GM12891 (cell line): ENCODE data around the gene SCNN1A.

ENCODE experiments used
- DNase-seq: peaks from one replicate; pipeline ENCODE4 v3.0.0; 2011; ENCODE audit warnings: low spot score; ENCODE audit not compliant: insufficient read length
- FAIRE-seq: peaks from 2 replicates; lab custom pipeline; 2011; peaks lifted over from hg19 to GRCh38; lab: Jason Lieb, UNC
- PAX5 ChIP-seq: IDR thresholded peaks from 2 replicates; pipeline ENCODE4 v1.6.1; 2011; ENCODE audit warnings: low read length, moderate library complexity, mild to moderate bottlenecking; ENCODE audit not compliant: insufficient read depth, severe bottlenecking
- POLR2A ChIP-seq: IDR thresholded peaks from 2 replicates; pipeline ENCODE4 v1.6.1; 2011; ENCODE audit warnings: low read depth, low read length, control low read depth
- POLR2AphosphoS5 ChIP-seq: IDR thresholded peaks from 2 replicates; pipeline ENCODE4 v1.6.1; 2011; ENCODE audit warnings: low read depth, low read length, control low read depth
- POU2F2 ChIP-seq: IDR thresholded peaks from 2 replicates; pipeline ENCODE4 v1.6.1; 2011; ENCODE audit warnings: low read depth, mild to moderate bottlenecking, control low read depth, low read length, moderate library complexity
- SPI1 ChIP-seq: IDR thresholded peaks from 2 replicates; pipeline ENCODE4 v1.6.1; 2011; ENCODE audit warnings: low read depth, low read length, control low read depth
- TAF1 ChIP-seq: IDR thresholded peaks from 2 replicates; pipeline ENCODE4 v1.6.1; 2011; ENCODE audit warnings: low read depth, low read length, control low read depth

Gene SCNN1A

GRCh38 chr12:6313326-6313940, 61.9 kb downstream of the SCNN1A start:
- TF ChIP-seq POLR2AphosphoS5 (no peak), POLR2A (no peak), TAF1 (no peak), POU2F2 (no peak), PAX5 (no peak), SPI1 (no peak)
- no peak for DNase-seq
- no peak for FAIRE-seq

DNA sequence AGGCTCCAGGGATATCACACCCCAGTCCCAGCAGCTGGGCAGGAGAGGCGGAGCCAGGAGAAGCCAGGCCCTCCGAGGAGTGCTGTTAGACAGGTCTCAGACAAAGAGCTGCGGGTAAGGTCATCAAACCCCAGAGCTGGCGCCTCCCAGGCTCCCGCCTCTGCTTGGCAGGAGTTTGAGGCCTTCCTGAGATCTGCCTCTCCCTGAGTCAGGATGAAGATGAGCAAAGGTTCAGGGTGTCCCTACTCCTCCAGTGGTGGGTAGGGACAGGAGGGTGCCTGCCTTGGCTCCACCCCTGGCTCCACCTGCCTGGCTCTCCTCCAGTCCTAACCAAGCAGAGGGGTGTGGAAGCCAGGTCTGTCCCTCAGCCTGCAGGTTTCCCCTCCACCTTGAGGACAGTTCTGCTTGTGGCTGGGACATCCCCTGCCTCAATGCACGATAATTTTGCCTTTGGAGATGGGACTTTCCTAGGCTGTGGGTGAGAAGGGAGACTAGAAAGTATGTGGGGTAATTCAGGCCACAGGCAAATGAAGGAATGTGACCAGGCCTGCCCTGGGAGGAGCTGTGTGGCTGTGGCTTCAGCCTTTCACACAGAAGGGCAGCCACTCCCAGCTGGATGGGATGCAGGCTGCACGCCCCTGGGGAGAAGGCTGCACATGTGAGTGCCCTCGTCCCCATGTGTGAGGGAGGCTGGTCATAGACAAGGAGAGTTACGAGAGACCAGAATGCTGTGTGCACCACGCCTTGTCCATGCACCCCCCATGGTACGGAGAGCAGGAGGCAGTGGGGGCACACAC, 62.6 kb downstream of the SCNN1A start:
- peak; percentile 98 for FAIRE-seq
- DNase-seq: no peak
- TF ChIP-seq POU2F2: peak; percentile 77; the same call in 1 of the 2 replicates
- no peak for TF ChIP-seq PAX5
- no peak for TF ChIP-seq POLR2AphosphoS5
- no peak for TF ChIP-seq TAF1
- no peak for TF ChIP-seq POLR2A
- peak; percentile 24; the same call in 1 of the 2 replicates for TF ChIP-seq SPI1

DNA sequence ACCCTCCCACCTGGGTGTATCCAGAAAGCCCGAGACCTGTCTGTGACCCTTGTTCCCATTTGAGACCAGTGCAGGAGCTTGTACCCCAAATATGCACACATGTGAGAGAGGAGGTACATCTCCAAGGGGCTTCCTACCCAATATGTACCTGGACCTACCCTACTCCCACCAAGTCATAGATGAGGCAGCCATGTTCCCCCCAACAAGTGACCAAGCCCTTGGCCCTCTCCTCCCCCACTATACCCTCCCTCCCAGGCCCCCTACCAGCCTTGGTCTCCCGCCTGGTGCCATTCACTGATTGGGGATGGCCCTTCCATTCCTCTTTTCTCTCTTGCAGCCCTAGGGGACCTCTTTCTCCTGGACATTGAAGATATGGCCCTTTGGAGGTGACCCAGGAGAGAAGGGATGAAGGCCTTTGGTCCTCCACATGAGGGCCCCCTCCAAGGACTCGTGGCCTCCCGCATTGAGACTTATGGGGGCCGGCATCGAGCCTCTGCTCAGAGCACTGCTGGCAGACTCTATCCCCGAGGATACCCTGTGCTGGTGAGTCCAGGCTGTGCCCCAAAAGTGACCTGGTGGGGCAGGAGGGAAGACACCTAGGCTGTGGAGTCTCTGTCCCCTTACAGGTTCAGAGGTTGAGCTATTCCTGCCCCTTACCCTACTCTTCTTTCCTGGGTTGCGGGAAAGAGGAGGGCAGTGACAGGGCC, 63.4 kb downstream of the SCNN1A start:
- DNase-seq (no peak), FAIRE-seq (no peak)
- TF ChIP-seq POLR2AphosphoS5 (no peak), TAF1 (no peak), POU2F2 (no peak), SPI1 (no peak), POLR2A (no peak), PAX5 (no peak)

DNA sequence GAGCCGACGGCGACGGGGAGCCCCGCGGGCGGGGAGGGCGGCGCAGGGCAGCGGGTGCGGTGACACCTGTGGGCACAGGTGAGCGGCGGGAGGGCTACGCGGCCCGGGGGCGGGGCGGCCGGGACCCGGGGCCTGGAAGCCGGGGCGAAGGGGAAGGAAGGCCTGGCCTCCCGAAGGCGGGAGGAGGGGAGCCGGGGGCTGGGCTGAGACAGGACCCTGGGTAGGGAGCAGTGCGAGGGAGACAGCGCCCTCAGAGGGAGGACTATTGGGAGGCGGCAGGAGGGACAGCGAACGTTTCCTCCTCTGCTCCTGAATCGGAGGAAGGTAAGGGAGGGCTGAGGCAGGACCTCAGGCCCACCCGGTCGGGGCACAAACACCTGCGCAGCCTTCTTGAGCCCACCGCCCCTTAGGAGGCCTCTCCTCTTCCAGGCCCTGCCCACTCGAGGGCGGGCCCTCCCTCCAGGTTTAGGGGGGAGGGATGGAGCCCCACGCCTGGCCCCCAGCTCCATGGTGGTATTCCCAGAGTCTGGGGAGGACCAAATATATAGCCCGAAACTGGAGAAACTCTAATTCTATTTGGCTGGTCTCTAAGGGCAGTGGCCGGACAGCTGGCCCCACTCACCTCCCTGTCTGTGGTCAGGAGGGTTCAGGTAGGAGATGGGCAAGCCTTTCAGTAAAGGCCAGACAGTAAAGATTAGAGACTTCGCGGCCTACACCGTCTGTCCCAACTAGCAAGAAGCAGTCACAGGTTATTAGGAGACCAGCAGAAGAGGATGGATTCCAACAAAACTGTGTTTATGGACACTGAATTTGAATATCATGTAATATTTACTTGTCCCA, 64.4 kb downstream of the SCNN1A start:
- no peak for FAIRE-seq

GRCh38 chr12:6307529-6307928, 67.8 kb downstream of the SCNN1A start:
- FAIRE-seq: no peak
- TF ChIP-seq PAX5 (no peak), POU2F2 (no peak), POLR2A (no peak), TAF1 (no peak), SPI1 (no peak), POLR2AphosphoS5 (no peak)
- DNase-seq: no peak

More for the DNA sequence above, 64.4 kb downstream of the SCNN1A start:
- TF ChIP-seq POLR2AphosphoS5 (no peak), SPI1 (no peak), TAF1 (no peak), PAX5 (no peak)
- no peak for DNase-seq

GRCh38 chr12:6306599-6307220, 68.7 kb downstream of the SCNN1A start:
- TF ChIP-seq TAF1 (no peak), POU2F2 (no peak), PAX5 (no peak), POLR2A (no peak), POLR2AphosphoS5 (no peak), SPI1 (no peak)
- DNase-seq (no peak), FAIRE-seq (no peak)

- TF ChIP-seq POU2F2 (no peak), PAX5 (no peak), POLR2AphosphoS5 (no peak), SPI1 (no peak), TAF1 (no peak), POLR2A (no peak)
- no peak for DNase-seq
- no peak for FAIRE-seq
Observed at GRCh38 chr12:6306151-6306550, 69.2 kb downstream of the SCNN1A start.

DNA sequence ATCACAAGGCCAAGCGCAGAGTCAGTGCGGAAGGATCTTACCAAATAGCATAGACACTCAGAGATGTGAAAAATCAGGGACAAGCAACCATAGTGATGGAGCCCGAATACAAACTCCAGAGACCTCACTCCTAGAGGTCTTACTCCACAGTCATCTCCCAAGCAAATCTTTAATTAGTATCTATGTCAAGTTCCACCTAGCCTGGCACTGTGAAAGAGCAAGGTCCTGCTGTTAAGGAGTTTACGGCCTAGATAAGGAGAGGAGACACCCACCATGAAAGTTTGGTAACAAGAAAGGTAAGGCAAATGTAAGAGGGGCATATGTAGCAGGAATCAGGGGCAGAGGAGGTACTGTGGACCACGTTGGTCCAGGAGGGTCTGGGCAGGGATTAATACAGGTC, 72.3 kb downstream of the SCNN1A start:
- DNase-seq: no peak
- TF ChIP-seq SPI1 (no peak), PAX5 (no peak), POLR2AphosphoS5 (no peak), POU2F2 (no peak), TAF1 (no peak), POLR2A (no peak)
- no peak for FAIRE-seq
